Measurements from ENCODE around the gene TRPV4. TPM values are rescaled to one million over a fixed set of nuclear protein-coding genes. Genes with fewer than 3 reads are reported as not detected.

The TRPV4 gene
- total RNA-seq, 4 donors from 2014 or later, result 0.13 to 0.82 (median 0.19) TPM; not detected in 1

DNA sequence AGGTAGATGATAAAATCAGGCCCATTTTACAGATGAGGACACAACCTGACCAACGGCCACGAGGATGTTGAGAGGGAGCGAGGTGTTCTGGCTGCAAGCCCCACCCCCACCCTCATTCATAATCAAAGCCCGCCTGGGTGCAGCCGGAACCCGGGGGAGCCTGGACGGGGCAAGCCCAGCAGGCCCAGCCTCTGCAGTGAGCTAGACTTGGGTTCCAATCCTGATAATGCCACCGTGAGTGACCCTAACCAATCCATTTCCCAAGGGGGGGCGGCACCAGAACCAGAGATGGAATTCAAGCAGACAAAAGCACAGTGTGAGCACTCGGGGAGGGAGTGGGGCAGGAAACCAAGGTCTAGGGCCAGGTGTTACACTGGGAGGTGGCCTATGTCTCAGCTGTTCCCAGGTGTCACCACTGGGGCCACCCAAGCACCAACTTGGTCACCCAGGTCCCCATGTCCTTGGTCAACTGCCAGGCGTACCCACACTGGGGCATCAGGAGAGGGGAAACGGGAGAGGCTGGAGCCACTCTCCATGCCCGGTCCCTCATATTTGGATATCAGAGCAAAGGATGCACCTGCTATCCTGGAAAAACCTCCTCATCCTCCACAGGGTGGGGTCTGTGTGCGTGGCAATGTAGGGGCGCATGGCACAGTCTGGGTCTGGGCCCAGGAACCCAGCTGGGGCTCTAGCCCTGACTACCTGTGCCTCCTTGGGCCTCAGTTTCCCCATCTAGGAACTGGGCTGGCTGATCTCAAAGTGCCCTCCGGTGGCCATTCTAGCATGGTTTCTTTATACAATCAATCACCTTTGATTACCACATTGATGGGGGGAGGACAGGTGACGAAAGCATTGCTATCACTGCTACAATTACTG lies 61.2 kb downstream of the TRPV4 start:
- ATAC-seq, result no peak
- H3K27me3 ChIP-seq, result peaks cover 8% of the 10 kb centered on the region
- H3K9me3 ChIP-seq, result no peaks in the 10 kb centered on the region
- peaks cover 0 to 20% (median 0%) of the 10 kb centered on the region in 3 donors for H3K4me1 ChIP-seq
- no peak overlapping the region for H3K4me3 ChIP-seq
- WGBS, 2 donors (ENCODE audit: low coverage in 1 of 2), result 80 to 94% methylated on average over 3 of the region's 17 CpGs
- TF ChIP-seq POLR2AphosphoS5 (IDR thresholded peaks at IDR 0.05), result no peak
- no peak overlapping the region for H3K27ac ChIP-seq
- H3K36me3 ChIP-seq, result no peaks in the 10 kb centered on the region

DNA sequence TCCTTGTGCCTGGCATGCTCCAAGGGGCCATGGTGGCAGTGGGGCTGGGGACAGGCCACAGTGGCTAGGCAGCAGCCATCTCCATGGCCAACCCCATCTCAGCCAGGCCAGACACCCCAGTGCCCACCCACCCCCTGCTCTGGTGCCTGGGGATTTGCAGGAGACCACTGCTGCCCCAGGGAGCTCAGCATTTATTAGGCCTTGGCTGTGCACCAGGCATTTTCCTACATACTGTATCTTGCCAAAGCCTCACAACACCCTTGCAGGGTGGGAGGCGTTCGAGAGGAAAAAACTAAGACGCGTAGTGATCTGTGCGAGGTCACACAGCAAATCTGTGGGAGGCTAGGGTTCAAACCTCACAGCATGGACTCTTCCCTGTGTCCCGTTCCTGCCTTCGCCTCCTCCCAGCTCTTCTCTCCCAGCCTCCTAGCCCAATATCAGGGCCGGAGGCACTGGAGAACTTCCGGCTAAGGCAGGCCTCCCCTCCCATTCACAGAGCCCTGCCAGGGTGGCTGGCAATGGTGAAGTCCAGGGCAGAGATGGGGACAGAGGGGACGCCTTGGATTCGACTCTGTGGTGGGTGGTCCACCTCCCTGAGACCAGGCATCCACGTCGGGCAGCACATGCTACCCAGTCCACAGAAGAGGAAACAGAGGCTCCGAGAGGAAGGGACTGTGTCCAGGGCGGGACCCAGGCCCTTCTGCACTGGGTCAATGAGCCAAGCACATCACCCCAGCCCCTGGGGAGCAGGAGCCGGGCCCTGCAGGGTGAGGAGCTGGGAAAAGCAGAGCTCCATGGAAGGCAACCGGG lies 62.1 kb downstream of the TRPV4 start:
- TF ChIP-seq POLR2AphosphoS5 (IDR thresholded peaks at IDR 0.05) (no peak), POLR2A (IDR thresholded peaks at IDR 0.05) (no peak), EP300 (IDR thresholded peaks at IDR 0.05) (no peak)
- TF ChIP-seq, protein P1, sequence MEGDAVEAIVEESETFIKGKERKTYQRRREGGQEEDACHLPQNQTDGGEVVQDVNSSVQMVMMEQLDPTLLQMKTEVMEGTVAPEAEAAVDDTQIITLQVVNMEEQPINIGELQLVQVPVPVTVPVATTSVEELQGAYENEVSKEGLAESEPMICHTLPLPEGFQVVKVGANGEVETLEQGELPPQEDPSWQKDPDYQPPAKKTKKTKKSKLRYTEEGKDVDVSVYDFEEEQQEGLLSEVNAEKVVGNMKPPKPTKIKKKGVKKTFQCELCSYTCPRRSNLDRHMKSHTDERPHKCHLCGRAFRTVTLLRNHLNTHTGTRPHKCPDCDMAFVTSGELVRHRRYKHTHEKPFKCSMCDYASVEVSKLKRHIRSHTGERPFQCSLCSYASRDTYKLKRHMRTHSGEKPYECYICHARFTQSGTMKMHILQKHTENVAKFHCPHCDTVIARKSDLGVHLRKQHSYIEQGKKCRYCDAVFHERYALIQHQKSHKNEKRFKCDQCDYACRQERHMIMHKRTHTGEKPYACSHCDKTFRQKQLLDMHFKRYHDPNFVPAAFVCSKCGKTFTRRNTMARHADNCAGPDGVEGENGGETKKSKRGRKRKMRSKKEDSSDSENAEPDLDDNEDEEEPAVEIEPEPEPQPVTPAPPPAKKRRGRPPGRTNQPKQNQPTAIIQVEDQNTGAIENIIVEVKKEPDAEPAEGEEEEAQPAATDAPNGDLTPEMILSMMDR (IDR thresholded peaks at IDR 0.05), result no peak
- Histone ChIP-seq H3K4me1 (peaks cover 0 to 20% (median 0%) of the 10 kb centered on the region in 3 donors), H3K27me3 (peaks cover 8% of the 10 kb centered on the region), H3K9me3 (no peaks in the 10 kb centered on the region), H3K36me3 (no peaks in the 10 kb centered on the region), H3K27ac (no peak overlapping the region), H3K4me3 (no peak overlapping the region)
- WGBS, 2 donors (ENCODE audit: low coverage in 1 of 2), result 73 to 80% methylated on average over 1 to 5 of the region's 17 CpGs
- ATAC-seq, result no peak

DNA sequence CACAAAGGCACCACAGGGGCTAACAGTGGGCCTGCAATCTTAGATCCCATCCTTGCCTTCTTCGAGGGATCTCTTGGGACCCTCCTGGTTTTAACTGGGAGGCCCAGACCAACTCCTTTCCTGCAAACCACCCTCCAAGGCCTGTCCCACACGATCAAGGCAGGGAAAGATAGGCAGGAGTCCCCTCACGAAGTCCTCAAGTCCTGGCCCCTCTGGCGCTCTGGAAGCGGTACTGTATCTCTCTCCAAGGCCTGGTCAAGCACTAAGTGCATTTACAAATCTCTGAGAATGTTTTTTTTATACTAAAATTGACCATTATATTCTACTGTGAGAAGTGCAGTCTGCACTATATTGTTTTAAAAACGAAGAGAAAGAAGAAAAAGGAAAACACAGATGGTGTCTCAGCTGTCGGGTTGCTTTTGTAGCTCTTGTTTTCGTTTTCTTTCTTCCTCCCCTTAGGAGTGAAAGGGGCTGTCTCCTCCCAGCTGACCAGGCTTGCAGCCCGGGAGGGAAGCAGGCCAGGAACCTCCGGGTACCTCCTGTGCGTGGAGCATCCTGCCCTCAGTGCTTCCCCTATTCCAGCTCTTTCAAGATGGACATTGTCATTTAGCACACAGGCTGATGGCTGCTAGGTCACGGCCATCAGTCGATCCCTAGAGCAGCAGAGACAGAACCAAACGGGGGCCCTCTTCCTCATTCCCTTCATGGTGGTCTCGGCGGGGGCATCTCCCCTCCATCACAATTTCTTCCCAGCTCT lies 62.9 kb downstream of the TRPV4 start:
- no peak overlapping the region for H3K27ac ChIP-seq
- no peak for ATAC-seq
- H3K36me3 ChIP-seq, result no peaks in the 10 kb centered on the region
- WGBS, 2 donors (ENCODE audit: low coverage in 1 of 2), result 66 to 70% methylated on average over 8 of the region's 16 CpGs
- no peak for TF ChIP-seq POLR2AphosphoS5 (IDR thresholded peaks at IDR 0.05)
- no peaks in the 10 kb centered on the region for H3K9me3 ChIP-seq
- peaks cover 0 to 20% (median 0%) of the 10 kb centered on the region in 3 donors for H3K4me1 ChIP-seq
- peaks cover 7% of the 10 kb centered on the region for H3K27me3 ChIP-seq
- H3K4me3 ChIP-seq, result no peak overlapping the region

DNA sequence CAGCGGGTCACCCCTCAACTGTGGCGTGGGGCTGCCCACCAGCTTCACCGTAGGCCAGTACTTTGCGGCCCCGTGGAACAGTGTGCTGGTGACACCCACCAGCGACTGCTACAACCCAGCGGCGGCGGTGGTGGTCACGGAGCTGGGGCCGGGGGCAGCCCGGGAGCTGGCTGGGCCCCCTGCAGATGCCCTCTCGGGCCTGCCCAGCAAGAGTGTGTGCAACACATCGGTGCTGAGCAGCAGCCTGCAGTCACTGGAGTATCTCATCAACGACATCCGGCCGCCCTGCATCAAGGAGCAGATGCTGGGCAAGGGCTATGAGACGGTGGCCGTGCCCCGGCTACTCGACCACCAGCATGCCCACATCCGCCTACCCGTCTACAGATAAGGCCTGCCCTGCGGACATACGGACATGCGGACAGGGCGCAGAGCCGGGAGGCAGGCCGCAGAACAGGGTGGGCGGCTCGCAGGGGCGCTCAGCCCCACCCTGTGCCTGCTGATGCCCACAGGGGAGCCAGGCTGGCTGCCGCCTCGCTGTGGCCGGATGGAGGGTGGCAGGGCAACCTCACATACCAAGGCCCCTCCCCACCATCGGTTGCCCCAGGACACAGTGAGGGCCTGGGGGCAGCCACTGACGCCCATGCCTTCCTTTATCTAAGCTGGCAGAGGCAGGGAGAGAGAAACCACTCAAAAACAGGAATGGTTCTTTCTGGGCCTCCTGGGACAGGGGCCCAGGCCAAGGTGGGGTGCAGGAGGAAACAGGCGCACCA lies 64.1 kb downstream of the TRPV4 start:
- Histone ChIP-seq H3K4me1 (peaks cover 0 to 20% (median 0%) of the 10 kb centered on the region in 3 donors), H3K27ac (no peak overlapping the region), H3K36me3 (no peaks in the 10 kb centered on the region), H3K9me3 (no peaks in the 10 kb centered on the region), H3K27me3 (no peaks in the 10 kb centered on the region), H3K4me3 (no peak overlapping the region)
- WGBS, 2 donors (ENCODE audit: low coverage in 1 of 2), result no CpG with 5 or more reads among the region's 38 CpGs
- no peak for ATAC-seq
- no peak for TF ChIP-seq EP300 (IDR thresholded peaks at IDR 0.05)
- no peak for TF ChIP-seq POLR2AphosphoS5 (IDR thresholded peaks at IDR 0.05)
- TF ChIP-seq, protein P1 (IDR thresholded peaks at IDR 0.05), result no peak
- no peak for TF ChIP-seq POLR2A (IDR thresholded peaks at IDR 0.05)

DNA sequence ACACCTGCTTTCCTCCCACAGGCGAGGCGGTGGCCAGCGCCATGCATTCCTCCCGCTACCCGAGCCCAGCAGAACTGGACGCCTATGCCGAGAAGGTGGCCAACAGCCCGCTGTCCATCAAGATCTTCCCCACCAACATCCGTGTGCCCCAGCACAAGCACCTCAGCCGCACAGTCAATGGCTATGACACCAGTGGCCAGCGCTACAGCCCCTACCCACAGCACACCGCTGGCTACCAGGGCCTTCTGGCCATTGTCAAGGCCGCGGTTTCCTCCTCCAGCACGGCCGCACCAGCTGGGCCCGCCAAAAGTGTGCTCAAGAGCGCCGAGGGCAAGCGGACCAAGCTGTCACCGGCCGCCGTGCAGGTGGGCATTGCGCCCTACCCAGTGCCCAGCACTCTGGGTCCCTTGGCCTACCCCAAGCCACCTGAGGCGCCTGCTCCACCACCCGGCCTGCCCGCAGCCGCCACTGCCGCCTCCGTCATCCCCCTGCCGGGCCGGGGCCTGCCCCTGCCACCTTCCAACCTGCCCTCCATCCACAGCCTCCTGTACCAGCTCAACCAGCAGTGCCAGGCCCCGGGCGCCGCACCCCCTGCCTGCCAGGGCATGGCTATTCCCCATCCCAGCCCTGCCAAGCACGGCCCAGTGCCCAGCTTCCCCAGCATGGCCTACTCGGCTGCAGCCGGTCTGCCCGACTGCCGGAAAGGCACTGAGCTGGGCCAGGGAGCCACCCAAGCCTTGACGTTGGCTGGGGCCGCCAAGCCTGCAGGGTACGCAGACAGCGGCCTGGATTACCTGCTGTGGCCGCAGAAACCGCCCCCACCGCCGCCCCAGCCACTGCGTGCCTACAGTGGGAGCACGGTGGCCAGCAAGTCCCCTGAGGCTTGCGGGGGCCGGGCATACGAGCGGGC lies 65.0 kb downstream of the TRPV4 start:
- H3K4me1 ChIP-seq, result peaks cover 0 to 14% (median 0%) of the 10 kb centered on the region in 3 donors
- no peak for ATAC-seq
- H3K27ac ChIP-seq, result no peak overlapping the region
- 95% methylated on average over 10 of the region's 54 CpGs; no CpG with 5 or more reads in 1 of the 2 donors for WGBS, 2 donors (ENCODE audit: low coverage in 1 of 2)
- TF ChIP-seq, protein P1 (IDR thresholded peaks at IDR 0.05), result no peak
- TF ChIP-seq POLR2AphosphoS5 (IDR thresholded peaks at IDR 0.05), result no peak
- no peak for TF ChIP-seq POLR2A (IDR thresholded peaks at IDR 0.05)
- no peak for TF ChIP-seq EP300 (IDR thresholded peaks at IDR 0.05)
- peaks cover 0 to 6% (median 0%) of the 10 kb centered on the region in 3 donors for H3K9me3 ChIP-seq
- H3K4me3 ChIP-seq, result no peak overlapping the region
- no peaks in the 10 kb centered on the region for H3K27me3 ChIP-seq
- H3K36me3 ChIP-seq, result no peaks in the 10 kb centered on the region
